ENCODE data around the gene UBE2S. TPM values are rescaled to one million over a fixed set of nuclear protein-coding genes. Genes with fewer than 3 reads are reported as not detected.

UBE2S gene
- polyA plus RNA-seq, 1 donor from 2014 or later = 119 TPM

DNA sequence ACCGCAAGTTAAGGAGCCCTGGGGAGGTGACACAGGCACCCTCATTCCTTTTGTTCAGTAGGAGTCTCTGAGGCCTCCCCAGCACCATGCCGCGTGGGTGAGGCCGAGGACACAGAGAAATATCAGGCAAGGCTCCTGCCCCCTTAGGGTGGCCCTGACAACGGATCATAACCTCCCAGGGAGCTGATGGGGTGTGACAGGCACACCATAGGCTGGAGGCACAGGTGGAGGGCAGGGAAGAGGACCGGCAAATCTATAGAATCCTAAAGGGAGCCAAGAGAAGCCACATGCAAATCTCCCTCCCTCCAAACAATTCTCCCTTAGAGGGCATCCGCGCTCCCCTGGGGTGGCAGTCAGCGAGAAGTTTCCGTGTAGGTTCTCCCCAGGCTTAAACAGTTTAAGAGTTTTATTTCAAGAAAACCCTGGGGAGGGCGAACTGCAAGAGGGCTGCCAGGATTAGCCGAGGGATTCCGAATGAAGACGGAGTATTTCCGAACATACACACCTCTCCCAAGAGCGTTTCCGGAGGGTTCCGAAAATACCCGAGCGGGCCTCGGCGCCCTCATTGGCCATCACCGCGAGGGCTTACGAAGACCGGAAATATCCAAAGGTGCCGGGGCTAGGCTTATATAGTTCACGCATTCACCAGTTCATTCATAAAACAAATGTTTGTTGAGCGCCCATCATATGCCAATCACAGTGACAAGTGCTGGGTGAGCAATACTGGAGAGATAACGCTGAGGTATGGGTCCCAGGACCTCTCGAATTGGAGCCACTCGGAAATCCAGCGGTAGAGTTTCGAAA is 22.5 kb downstream of the UBE2S start:
- Histone ChIP-seq H3K79me2 (replicated peaks; ENCODE audit: insufficient read depth, low read length) (peaks cover 22% of the 10 kb centered on the region), H3F3A (ENCODE audit: insufficient read depth, low read length, poor library complexity, severe bottlenecking) (no peaks in the 10 kb centered on the region), H3K4me2 (ENCODE audit: low read length) (peak overlapping the region; percentile 42), H3K27me3 (ENCODE audit: insufficient read depth, low read depth, low read length) (peaks cover 3% of the 10 kb centered on the region), H3K9me2 (ENCODE audit: insufficient read depth, low read length) (no peaks in the 10 kb centered on the region), H2AFZ (ENCODE audit: low read depth, low read length) (peak overlapping the region; percentile 16), H3K27ac (ENCODE audit: low read length) (peak overlapping the region; percentile 86), H4K20me1 (ENCODE audit: insufficient read depth) (peaks cover 21% of the 10 kb centered on the region), H3K9me3 (ENCODE audit: low read length) (no peaks in the 10 kb centered on the region), H3K9ac (ENCODE audit: low read length) (peak overlapping the region; percentile 53), H3K36me3 (ENCODE audit: insufficient read depth, low read length) (no peaks in the 10 kb centered on the region), H3K4me3 (ENCODE audit: low read length) (peak overlapping the region; percentile 88)
- no peak for TF ChIP-seq SMC3 (conservative IDR thresholded peaks at IDR 0.05; ENCODE audit: poor library complexity)
- no peak for TF ChIP-seq POLR2AphosphoS5 (IDR thresholded peaks at IDR 0.05)
- TF ChIP-seq RAD21 (conservative IDR thresholded peaks at IDR 0.05) = no peak
- TF ChIP-seq, protein P1, sequence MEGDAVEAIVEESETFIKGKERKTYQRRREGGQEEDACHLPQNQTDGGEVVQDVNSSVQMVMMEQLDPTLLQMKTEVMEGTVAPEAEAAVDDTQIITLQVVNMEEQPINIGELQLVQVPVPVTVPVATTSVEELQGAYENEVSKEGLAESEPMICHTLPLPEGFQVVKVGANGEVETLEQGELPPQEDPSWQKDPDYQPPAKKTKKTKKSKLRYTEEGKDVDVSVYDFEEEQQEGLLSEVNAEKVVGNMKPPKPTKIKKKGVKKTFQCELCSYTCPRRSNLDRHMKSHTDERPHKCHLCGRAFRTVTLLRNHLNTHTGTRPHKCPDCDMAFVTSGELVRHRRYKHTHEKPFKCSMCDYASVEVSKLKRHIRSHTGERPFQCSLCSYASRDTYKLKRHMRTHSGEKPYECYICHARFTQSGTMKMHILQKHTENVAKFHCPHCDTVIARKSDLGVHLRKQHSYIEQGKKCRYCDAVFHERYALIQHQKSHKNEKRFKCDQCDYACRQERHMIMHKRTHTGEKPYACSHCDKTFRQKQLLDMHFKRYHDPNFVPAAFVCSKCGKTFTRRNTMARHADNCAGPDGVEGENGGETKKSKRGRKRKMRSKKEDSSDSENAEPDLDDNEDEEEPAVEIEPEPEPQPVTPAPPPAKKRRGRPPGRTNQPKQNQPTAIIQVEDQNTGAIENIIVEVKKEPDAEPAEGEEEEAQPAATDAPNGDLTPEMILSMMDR (IDR thresholded peaks at IDR 0.05; ENCODE audit: poor library complexity, severe bottlenecking) = no peak
- TF ChIP-seq, protein P2, sequence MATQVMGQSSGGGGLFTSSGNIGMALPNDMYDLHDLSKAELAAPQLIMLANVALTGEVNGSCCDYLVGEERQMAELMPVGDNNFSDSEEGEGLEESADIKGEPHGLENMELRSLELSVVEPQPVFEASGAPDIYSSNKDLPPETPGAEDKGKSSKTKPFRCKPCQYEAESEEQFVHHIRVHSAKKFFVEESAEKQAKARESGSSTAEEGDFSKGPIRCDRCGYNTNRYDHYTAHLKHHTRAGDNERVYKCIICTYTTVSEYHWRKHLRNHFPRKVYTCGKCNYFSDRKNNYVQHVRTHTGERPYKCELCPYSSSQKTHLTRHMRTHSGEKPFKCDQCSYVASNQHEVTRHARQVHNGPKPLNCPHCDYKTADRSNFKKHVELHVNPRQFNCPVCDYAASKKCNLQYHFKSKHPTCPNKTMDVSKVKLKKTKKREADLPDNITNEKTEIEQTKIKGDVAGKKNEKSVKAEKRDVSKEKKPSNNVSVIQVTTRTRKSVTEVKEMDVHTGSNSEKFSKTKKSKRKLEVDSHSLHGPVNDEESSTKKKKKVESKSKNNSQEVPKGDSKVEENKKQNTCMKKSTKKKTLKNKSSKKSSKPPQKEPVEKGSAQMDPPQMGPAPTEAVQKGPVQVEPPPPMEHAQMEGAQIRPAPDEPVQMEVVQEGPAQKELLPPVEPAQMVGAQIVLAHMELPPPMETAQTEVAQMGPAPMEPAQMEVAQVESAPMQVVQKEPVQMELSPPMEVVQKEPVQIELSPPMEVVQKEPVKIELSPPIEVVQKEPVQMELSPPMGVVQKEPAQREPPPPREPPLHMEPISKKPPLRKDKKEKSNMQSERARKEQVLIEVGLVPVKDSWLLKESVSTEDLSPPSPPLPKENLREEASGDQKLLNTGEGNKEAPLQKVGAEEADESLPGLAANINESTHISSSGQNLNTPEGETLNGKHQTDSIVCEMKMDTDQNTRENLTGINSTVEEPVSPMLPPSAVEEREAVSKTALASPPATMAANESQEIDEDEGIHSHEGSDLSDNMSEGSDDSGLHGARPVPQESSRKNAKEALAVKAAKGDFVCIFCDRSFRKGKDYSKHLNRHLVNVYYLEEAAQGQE (IDR thresholded peaks at IDR 0.05; ENCODE audit: borderline replicate concordance) = no peak
- no peak for TF ChIP-seq TAF1 (IDR thresholded peaks at IDR 0.05; ENCODE audit: low read depth)
- no peak for TF ChIP-seq EP300 (conservative IDR thresholded peaks at IDR 0.05; ENCODE audit: poor library complexity, severe bottlenecking)
- no peak for TF ChIP-seq EZH2 (IDR thresholded peaks at IDR 0.05; ENCODE audit: borderline replicate concordance, insufficient read depth, low read length, poor library complexity, severe bottlenecking)
- no peak for TF ChIP-seq MXI1 (conservative IDR thresholded peaks at IDR 0.05; ENCODE audit: poor library complexity, severe bottlenecking)

DNA sequence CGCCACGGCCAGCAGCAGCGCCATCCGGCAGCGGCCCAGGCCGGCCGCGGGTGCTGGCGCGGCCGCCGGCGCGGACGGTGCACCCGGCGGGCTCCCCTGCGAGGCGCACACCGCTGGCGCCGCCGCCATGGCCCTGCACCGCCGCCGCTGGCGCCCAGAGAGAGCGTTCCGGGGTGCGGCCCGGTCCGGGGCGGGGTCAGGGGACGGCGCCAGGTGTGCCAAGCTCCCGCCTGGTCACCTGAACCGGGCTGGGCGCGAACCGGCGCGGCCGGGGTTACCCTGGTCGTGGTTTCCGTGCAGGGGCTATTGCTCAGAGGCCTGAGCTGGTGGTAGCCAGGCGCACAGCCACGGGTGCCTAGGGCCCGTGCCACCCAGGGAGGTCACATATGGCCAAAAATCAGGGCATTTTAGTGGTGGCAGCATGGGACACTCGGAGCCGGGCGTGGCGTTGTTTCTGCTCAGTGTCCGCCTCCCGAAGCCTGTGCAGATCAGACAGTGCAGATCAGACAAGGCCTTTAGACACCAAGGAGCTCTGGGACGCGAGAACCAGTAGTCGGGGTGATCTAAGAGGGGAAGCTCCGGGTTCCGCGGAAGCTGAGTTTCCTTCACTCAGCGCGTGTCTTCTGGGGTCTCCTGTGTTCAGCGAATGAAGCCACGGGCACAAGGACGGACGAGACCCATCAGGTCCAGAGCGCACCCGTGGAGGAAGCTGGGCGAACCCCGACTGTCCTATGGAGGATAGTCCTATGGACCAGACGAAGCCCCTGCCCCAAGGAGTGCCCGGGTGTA is 23.3 kb downstream of the UBE2S start, which contains the start of gene TMEM238:
Gene TMEM238, minus strand, starts transcription at position 162 of the 789 bp plus-strand sequence. Its CDS starts 33 bp downstream, at position 129.
- Histone ChIP-seq H3K27me3 (ENCODE audit: insufficient read depth, low read depth, low read length) (peaks cover 3% of the 10 kb centered on the region), H3K4me2 (ENCODE audit: low read length) (peak within 1 kb of the TSS; percentile 42), H3K27ac (ENCODE audit: low read length) (peak within 1 kb of the TSS; percentile 86), H3K4me3 (ENCODE audit: low read length) (peak within 1 kb of the TSS; percentile 88), H3K9me3 (ENCODE audit: low read length) (no peaks in the 10 kb centered on the region), H3K9ac (ENCODE audit: low read length) (peak within 1 kb of the TSS; percentile 53), H3K79me2 (replicated peaks; ENCODE audit: insufficient read depth, low read length) (peaks cover 22% of the 10 kb centered on the region), H2AFZ (ENCODE audit: low read depth, low read length) (no peak within 1 kb of the TSS), H3K9me2 (ENCODE audit: insufficient read depth, low read length) (no peaks in the 10 kb centered on the region), H3F3A (ENCODE audit: insufficient read depth, low read length, poor library complexity, severe bottlenecking) (no peaks in the 10 kb centered on the region), H3K36me3 (ENCODE audit: insufficient read depth, low read length) (no peaks in the 10 kb centered on the region), H4K20me1 (ENCODE audit: insufficient read depth) (peaks cover 21% of the 10 kb centered on the region)
- TF ChIP-seq, protein P2 (IDR thresholded peaks at IDR 0.05; ENCODE audit: borderline replicate concordance) = no peak
- TF ChIP-seq, protein P1 (IDR thresholded peaks at IDR 0.05; ENCODE audit: poor library complexity, severe bottlenecking) = peak; percentile 4
